GM12874 (cell line): ENCODE measurements around the gene CREB3.

ENCODE experiments used
- TF ChIP-seq, protein P1 (sequence below): IDR thresholded peaks from 2 replicates; pipeline ENCODE4 v1.5.1; 2011; ENCODE audit warnings: low read depth, mild to moderate bottlenecking, control low read depth, low read length, moderate library complexity; ENCODE audit not compliant: insufficient read depth

Gene CREB3

DNA sequence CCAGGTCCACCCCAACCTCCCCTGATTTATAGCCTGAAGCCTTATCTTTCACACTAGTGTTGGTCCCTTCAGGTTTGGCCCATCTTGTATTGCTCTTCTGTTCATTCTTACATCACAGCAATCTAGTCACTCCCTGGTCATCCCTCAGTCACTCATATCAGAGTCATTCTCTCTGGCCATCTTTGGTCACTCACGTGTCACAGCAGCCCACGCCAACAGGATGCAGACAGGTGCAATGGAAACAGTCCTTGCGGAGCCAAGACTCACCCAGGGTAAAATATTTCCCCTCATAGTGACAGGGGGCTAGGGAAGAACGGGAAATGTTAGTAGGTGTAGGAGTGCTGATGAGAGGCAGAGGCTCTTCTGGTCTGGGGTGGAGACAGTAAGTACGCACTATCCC is 21.0 kb downstream of the CREB3 start:
- TF ChIP-seq, protein P1, sequence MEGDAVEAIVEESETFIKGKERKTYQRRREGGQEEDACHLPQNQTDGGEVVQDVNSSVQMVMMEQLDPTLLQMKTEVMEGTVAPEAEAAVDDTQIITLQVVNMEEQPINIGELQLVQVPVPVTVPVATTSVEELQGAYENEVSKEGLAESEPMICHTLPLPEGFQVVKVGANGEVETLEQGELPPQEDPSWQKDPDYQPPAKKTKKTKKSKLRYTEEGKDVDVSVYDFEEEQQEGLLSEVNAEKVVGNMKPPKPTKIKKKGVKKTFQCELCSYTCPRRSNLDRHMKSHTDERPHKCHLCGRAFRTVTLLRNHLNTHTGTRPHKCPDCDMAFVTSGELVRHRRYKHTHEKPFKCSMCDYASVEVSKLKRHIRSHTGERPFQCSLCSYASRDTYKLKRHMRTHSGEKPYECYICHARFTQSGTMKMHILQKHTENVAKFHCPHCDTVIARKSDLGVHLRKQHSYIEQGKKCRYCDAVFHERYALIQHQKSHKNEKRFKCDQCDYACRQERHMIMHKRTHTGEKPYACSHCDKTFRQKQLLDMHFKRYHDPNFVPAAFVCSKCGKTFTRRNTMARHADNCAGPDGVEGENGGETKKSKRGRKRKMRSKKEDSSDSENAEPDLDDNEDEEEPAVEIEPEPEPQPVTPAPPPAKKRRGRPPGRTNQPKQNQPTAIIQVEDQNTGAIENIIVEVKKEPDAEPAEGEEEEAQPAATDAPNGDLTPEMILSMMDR = no peak

DNA sequence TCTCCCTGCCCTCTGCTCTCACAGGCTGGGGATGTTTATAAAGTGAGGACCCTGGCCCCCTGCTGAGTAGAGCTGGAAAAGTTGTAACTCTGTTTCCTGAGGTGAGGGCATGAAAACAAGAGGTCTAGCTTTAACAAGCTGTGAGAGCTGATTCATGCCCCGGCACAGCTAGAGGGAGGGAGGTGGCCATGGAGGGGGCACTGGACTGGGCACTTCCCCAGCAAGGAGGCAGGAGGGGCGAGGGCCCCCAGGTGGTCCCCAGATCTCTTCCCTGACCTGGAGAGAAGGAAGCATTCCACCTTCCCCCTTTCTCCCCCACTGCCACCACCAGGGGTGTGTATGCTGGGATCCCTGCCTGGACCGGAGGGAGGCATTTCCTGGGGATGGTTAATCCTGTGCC is 21.8 kb downstream of the CREB3 start, which contains the start of gene MSMP:
Gene MSMP, minus strand, starts transcription at position 13 of the 400 bp plus-strand sequence. CDS start 147 bp downstream, outside the sequence.
- TF ChIP-seq, protein P1 = no peak

DNA sequence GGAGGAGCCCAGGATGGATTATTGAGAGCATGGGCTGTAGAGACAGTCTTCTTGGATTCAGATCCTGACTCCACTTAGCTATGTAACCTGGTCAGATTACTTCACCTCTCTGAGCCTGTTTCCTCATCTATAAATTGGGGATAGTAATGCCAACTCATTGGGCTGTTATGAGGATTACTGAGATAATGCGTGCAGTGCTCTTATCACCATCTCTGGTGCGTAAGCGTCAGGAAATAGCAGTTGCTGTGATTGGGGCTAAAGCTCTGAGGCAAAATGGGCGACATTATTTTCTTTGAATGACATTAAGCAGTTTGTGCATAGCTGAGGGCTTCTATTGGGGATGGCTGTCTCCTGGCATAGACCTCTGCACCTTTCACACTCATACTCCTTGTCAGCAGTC is 22.6 kb downstream of the CREB3 start:
- TF ChIP-seq, protein P1 = no peak

DNA sequence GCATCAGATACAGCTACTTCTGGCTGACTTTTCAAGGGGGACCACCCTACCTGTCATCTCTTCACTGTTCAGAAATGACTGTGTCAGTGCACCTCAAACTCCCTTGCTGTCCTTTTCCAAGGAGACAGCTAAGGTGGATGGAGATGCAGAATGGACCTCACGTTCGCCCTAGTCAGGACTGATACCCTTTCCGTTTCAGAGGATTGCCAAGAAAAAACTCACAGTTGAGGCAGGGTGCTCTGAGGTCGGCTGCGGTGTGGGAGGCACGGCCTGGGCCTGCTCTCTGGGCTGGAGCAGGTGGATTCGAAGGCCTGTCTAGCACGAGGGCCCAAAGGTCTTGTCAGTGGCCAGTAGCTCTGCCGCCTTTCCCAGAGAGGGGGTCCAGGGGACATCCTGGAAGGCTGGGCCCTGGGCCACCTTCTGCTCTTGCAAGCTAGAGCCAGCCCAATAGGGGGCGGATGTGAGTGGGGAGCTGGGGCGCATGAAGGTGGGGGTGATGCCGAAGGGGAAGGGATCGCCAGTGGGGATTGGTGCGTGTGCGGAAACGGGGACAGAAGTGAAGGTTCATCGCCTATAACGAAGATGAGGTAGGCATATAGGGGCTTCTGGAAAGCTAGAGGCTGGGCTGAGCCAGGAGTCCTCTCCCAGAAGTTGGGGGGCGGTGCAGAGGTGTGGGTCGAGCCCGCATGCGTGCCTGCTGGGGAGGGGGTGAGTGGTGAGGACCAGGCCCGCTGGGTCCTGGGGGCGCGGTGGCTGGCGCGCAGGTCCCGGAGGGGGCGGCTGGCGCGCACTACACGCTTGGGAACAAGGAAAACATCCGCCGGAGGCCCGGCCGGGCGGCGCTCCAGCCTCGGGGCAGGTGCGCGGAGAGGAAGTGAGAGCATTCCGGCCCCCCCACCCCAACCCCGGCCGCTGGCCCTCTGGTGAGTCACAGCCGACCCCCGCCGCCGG is 24.1 kb downstream of the CREB3 start:
- TF ChIP-seq, protein P1 = peak; percentile 92

DNA sequence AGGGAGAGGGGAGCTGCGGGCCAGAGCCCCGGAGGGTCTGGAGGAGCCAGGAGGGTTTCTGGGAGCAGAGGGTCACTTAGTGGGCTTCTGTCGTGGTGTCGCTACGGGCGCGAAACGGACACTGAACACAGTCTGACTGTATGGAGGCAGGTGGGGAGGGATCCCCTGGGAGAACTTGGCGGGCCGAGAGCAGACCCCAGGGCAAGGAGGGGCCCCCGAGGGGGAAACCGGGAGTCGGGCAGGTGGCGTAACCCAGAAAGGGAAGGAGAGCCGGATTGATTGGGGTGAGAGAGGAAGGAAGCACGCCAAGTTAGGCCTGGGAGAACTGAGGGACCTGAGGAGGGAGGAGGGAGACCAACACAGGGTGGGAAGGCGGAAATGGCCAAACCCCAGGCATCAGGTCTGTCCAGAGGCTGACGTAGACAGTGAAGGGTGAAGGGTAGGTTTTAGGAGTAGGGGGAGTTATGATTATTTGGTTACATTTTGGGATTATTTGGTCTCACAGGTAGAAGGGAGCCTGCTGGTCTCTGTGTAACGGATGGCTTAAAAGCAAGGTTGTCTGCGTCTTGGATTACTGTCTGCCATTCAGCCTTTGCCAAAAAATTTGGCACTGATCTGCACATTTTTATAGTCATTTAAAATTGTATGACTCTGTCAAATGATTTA is 24.9 kb downstream of the CREB3 start:
- TF ChIP-seq, protein P1 = no peak

DNA sequence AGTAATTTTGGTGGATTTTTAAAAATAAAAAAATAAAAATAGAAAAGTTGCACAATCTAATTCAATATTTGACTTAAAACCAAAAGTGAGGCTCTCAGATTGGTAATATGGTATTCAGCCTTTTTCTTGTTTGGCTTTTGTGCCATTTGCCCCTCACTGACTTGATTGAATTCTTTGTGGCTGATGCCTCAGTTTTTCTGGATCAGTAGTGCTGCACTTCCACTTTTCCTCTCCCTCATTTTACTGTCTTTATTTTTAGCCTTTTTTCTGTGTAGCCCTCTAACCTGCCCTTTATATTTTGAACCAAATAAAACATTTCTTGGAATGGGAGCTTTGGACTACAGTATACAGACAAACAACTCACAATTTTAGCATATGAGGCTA is 25.4 kb downstream of the CREB3 start:
- TF ChIP-seq, protein P1 = no peak

DNA sequence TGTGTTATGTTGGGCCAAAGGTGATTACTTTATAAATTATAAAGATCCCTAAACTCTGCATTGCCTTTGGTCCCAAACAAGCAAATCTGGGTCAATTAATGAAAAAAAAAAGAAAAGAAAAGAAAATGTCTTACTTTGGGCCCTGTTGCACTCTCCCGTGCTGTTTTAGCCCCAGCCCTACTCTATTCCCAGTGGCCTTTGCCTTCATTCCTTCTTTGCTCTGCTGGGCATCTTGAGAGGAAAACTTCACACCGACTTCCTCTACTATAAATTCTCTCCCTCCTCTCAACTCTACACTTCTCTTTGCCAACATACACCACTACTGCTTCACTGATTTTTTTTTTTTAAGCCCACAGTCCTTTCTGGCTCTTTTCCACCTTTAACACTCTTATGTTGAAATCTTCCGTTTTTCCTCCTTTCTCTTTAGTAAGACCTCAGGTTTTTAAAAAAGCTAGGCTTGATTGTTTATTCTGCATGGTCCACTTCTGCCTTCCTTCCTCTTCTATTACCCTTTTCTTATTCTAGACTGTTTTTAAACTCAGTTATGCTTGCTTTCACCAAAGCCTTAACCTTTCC is 26.1 kb downstream of the CREB3 start:
- TF ChIP-seq, protein P1 = no peak
